Heart left ventricle (tissue), 13 donors: ENCODE measurements around the gene LDLRAD2.

ENCODE experiments used
- CTCF ChIP-seq, 12 donors: fragments of 200-600 bp; sonication (generic) in 4 of 12; IDR thresholded peaks; one replicate each; pipeline versions ENCODE4 v1.5.0 to v1.8.0; 2018 to 2022; ENCODE audit warnings: antibody characterized with exemption in 12 of 12, mild to moderate bottlenecking in 5 of 12
- POLR2A ChIP-seq, 2 donors: fragments of 450-650 bp; IDR thresholded peaks; one replicate each; pipeline ENCODE4 v1.6.1; 2017; ENCODE audit warnings: antibody characterized with exemption in 2 of 2, mild to moderate bottlenecking in 2 of 2, moderate library complexity in 2 of 2
- donor health status: ischemic (EF 13 %, LVEDD 7.1; RV severe dilation, severe dysfunction).
- donor health status: DM: no; HTN: yes; CAD: no.
- donor health status: DM: no; HTN: no; CAD: no.
- donor health status: ischemic (EF 25% LVEDD 6.9; RV normal size, moderate dysfunction).
- donor health status: ischemic (EF 25% LVEDD 5.7; RV mildly dilated, moderate dysfunction).
- donor health status: ischemic (EF 35%, LVEDD 5.7; RV mildly dilated, moderate dysfunction).
- donor health status: nonischemic (EF 11% LVEDD 7.7; RV severe dilation, severe dysfunction).
- donor health status: DM: yes; HTN: yes; CAD: no.
- donor health status: PGD.
- donor health status: ischemic (EF 29% LVEDD 5.4; RV normal size, mild dysfunction).
- donor health status: nonischemic (EF 23%, LVEDD 6.1; RV moderate dilation, normal function).

GRCh38 chr1:21868941-21869454 lies 56.9 kb downstream of the LDLRAD2 start:
- TF ChIP-seq CTCF (IDR thresholded peaks at IDR 0.05) (no peak), POLR2A (IDR thresholded peaks at IDR 0.05) (no peak)
